Bronchial epithelial cell (primary cell): ENCODE measurements around the gene DDX49. TPM values are rescaled to one million over a fixed set of nuclear protein-coding genes. Genes with fewer than 3 reads are reported as not detected.
"Not testable (repeated sequence)": the region's sequence is repeated elsewhere in the genome, so short reads cannot be mapped to it uniquely, and the experiment has no call there.

Source experiments
- DNase-seq: peaks from one replicate; pipeline ENCODE4 v3.0.0-alpha.2; 2010; ENCODE audit warnings: low read depth
- FAIRE-seq: peaks from 2 replicates; lab custom pipeline; 2011; peaks lifted over from hg19 to GRCh38; lab: Jason Lieb, UNC
- H3K27me3 ChIP-seq: 2 replicates; pipeline ENCODE4 v1.5.1; 2011; ENCODE audit warnings: low read length; ENCODE audit not compliant: control insufficient read depth, insufficient read depth
- H3K36me3 ChIP-seq: 2 replicates; pipeline ENCODE4 v1.5.1; 2011; ENCODE audit warnings: low read length; ENCODE audit not compliant: control insufficient read depth, insufficient read depth
- H3K4me3 ChIP-seq: 2 replicates; pipeline ENCODE4 v1.5.1; 2011; ENCODE audit warnings: mild to moderate bottlenecking, low read depth, low read length, control low read depth
- total RNA-seq: library from RNA; depleted of rRNA; stranded (reverse); fragments of >200 nt; gene quantifications from 2 replicates; pipeline ENCODE4 v1.2.1, GENCODE V29; 2014
- TF ChIP-seq, protein P1 (sequence below): IDR thresholded peaks from 2 replicates; pipeline ENCODE4 v1.5.1; 2011; ENCODE audit warnings: mild to moderate bottlenecking, moderate library complexity, low read length, control low read depth, inconsistent platforms; ENCODE audit not compliant: insufficient read depth, severe bottlenecking

DDX49 gene
- total RNA-seq, 1 donor from 2014 or later = 76.1 TPM

DNA sequence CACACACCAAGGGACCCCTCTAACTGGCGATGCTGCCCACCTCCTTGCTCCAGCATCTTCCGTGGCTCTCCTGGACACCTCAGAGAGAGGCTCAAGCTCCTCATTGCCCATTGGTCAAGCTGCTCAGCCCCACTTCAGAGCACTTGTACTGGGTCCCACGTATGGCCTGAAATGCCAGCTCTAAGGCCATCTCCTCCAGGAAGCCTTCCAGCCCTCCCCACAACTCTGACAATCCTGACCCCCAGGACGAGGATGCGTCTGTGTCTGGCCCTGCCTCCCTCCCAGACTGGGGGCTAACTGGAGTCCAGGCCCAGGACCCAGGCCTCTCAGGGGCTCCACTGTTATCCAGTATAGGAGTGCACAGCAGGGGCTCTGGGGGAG is 29.5 kb downstream of the DDX49 start:
- H3K27me3 ChIP-seq = no peaks in the 10 kb centered on the region
- TF ChIP-seq, protein P1, sequence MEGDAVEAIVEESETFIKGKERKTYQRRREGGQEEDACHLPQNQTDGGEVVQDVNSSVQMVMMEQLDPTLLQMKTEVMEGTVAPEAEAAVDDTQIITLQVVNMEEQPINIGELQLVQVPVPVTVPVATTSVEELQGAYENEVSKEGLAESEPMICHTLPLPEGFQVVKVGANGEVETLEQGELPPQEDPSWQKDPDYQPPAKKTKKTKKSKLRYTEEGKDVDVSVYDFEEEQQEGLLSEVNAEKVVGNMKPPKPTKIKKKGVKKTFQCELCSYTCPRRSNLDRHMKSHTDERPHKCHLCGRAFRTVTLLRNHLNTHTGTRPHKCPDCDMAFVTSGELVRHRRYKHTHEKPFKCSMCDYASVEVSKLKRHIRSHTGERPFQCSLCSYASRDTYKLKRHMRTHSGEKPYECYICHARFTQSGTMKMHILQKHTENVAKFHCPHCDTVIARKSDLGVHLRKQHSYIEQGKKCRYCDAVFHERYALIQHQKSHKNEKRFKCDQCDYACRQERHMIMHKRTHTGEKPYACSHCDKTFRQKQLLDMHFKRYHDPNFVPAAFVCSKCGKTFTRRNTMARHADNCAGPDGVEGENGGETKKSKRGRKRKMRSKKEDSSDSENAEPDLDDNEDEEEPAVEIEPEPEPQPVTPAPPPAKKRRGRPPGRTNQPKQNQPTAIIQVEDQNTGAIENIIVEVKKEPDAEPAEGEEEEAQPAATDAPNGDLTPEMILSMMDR = no peak
- FAIRE-seq = no peak
- H3K36me3 ChIP-seq = no peaks in the 10 kb centered on the region
- H3K4me3 ChIP-seq = no peak overlapping the region
- no peak for DNase-seq

DNA sequence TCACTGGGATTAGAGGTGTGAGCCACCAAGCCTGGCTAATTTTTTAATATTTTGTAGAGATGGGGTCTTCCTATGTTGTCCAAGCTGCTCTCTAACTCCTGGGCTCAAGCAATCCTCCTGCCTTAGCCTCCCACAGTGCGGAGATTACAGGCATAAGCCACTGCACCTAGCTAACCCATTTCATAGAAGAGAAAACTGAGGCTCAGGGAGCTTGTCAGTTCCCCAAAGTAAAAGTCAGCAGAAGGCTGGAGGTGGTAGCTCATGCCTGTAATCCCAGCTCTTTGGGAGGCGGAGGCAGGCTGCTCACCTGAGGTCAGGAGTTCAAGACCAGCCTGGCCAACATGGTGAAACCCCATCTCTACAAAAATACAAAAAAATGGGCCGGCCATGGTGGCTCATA is 30.3 kb downstream of the DDX49 start:
- no peak overlapping the region for H3K4me3 ChIP-seq
- FAIRE-seq (no peak), DNase-seq (no peak)
- no peaks in the 10 kb centered on the region for H3K27me3 ChIP-seq
- H3K36me3 ChIP-seq = no peaks in the 10 kb centered on the region
- TF ChIP-seq, protein P1 = no peak

DNA sequence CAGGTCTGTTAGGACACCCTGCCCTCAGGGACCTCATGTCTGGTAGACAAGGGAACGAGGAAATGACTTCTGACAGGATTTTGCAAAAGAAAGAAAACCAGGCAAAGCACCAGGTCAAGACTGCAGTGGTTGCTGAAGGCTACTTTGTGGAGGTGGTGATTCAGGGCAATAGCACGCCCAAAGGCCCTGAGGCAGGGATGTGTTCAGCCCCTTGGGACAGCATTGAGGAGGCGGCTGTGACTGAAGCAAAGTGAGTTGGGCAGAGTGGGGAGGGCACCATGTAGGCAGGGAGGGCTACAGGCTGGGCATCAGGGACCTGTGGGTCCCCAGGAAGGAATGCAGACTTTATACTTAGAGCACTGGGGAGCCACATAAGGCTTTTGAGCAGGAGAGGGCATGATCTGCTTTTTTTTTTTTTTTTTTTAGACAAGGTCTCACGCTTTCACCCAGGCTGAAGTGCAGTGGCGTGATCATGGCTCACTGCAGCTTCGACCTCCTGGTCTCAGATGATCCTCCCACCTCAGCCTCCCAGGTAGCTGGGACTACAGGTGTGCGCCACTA is 32.3 kb downstream of the DDX49 start:
- TF ChIP-seq, protein P1 = no peak
- peak; percentile 93 for FAIRE-seq
- no peaks in the 10 kb centered on the region for H3K27me3 ChIP-seq
- no peaks in the 10 kb centered on the region for H3K36me3 ChIP-seq
- H3K4me3 ChIP-seq = no peak overlapping the region
- DNase-seq = peak; percentile 99

DNA sequence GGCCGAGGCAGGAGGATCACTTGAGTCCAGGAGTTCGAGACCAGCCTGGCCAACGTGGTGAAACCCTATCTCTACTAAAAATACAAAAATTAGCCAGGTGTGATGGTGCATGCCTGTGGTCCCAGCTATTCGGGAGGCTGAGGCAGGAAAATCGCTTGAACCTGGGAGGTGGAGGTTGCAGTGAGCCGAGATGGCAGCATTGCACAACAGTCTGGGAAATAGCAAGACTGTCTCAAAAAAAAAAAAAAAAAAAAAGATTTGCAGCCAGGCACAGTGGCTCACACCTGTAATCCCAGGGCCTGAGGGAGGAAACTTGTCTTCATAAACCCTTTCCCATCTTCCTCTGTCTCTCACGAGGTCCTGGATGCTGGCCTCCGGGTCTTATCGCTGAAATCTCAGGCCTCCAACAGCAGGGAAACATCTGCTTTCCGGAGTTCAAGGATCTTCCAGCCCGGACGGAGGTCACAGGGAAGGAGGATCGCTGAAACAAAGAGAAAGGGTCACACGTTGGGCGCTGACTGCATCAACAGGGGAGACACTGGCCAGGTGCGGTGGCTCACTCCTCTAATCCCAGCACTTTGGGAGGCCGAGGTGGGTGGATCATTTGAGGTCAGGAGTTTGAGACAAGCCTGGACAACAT is 33.0 kb downstream of the DDX49 start:
- not testable (repeated sequence) for H3K4me3 ChIP-seq, H3K36me3 ChIP-seq, FAIRE-seq, H3K27me3 ChIP-seq
- peak; percentile 78 for DNase-seq

DNA sequence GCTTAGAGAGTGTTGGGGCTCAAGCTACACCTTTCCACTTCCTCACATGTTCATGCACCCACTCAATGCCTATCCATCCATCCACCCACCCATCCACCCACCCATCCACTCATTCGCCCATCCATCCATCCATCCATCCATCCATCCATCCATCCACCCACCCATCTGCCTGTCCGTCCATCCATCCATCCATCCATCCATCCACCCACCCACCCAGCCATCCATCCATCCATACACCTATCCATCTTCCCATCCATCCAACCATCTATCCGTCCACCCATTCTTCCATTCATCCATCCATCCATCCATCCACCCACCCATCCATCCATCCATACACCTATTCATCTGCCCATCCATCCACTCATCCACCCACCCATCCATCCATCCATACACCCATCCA is 34.6 kb downstream of the DDX49 start:
- Histone ChIP-seq H3K4me3 (no peak overlapping the region), H3K36me3 (no peaks in the 10 kb centered on the region), H3K27me3 (no peaks in the 10 kb centered on the region)
- no peak for FAIRE-seq
- DNase-seq = no peak
- TF ChIP-seq, protein P1 = no peak

DNA sequence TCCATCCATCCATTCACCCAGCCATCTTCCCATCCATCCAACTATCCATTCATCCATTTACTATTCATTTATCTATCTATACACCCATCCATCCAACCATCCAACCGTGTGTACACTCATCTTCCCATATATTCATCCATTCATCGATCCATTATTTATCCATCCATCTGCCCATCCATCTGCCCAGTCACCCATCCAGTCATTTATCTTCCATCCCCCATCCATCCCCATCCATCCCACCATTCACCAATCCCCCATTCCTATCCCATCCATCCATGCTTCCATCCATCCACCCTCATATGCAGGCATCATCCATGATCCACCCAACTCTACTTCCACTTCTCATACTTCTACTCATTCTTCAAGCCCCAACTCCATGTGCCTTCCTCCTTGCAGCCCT is 35.5 kb downstream of the DDX49 start:
- Histone ChIP-seq H3K27me3 (no peaks in the 10 kb centered on the region), H3K4me3 (no peak overlapping the region), H3K36me3 (no peaks in the 10 kb centered on the region)
- DNase-seq (no peak), FAIRE-seq (no peak)
- TF ChIP-seq, protein P1 = no peak
